Stimulated activated CD8-positive, alpha-beta memory T cell treated with anti-CD3 and anti-CD28 coated beads, Interleukin-12 subunit alpha, Interleukin-12 subunit beta, amount 100 ng/mL, for 1 hour (primary cell): ENCODE measurements around the gene GET4.
"Not testable (repeated sequence)": the region's sequence is repeated elsewhere in the genome, so short reads cannot be mapped to it uniquely, and the experiment has no call there.

Experiments used
- DNase-seq: peaks from one replicate; pipeline ENCODE4 v3.0.0-alpha.2; 2020; ENCODE audit warnings: low read depth

Gene GET4

GRCh38 chr7:871900-872537 lies 4.3 kb upstream of the GET4 start:
- no peak for DNase-seq

GRCh38 chr7:872685-873084 lies 3.7 kb upstream of the GET4 start:
- not testable (repeated sequence) for DNase-seq

- peak; percentile 51 for DNase-seq
Measured at GRCh38 chr7:873367-874002, 2.9 kb upstream of the GET4 start.

GRCh38 chr7:874031-874749 lies 2.2 kb upstream of the GET4 start:
- no peak for DNase-seq

GRCh38 chr7:875051-875450 lies 1.3 kb upstream of the GET4 start:
- DNase-seq, result no peak

- no peak for DNase-seq
Measured at GRCh38 chr7:875476-876076, 778 bp upstream of the GET4 start.

- no peak for DNase-seq
Measured at GRCh38 chr7:876972-877311, 588 bp downstream of the GET4 start.

GRCh38 chr7:877312-878232 lies 1.2 kb downstream of the GET4 start:
- no peak for DNase-seq

GRCh38 chr7:879093-879492 lies 2.7 kb downstream of the GET4 start:
- no peak for DNase-seq

- DNase-seq, result no peak
Measured at GRCh38 chr7:879706-880105, 3.4 kb downstream of the GET4 start.

- DNase-seq, result no peak
Measured at GRCh38 chr7:880450-880849, 4.1 kb downstream of the GET4 start.

- no peak for DNase-seq
Measured at GRCh38 chr7:881441-882234, 5.3 kb downstream of the GET4 start.

- DNase-seq, result no peak
Measured at GRCh38 chr7:882336-883035, 6.1 kb downstream of the GET4 start.

- DNase-seq, result no peak
Measured at GRCh38 chr7:883055-884021, 7.0 kb downstream of the GET4 start.

GRCh38 chr7:884191-885003 lies 8.0 kb downstream of the GET4 start:
- DNase-seq, result no peak

- DNase-seq, result no peak
Measured at GRCh38 chr7:885261-885892, 9.0 kb downstream of the GET4 start.

- no peak for DNase-seq
Measured at GRCh38 chr7:885893-886625, 9.7 kb downstream of the GET4 start.
